Activated CD4-positive, alpha-beta T cell treated with anti-CD3 and anti-CD28 coated beads for 1 hour (primary cell): Measurements from ENCODE around the gene AKAP8L.

Experiments
- DNase-seq: peaks from one replicate; pipeline ENCODE4 v3.0.0-alpha.2; 2020

Gene AKAP8L

GRCh38 chr19:15432629-15433518 lies 14.1 kb upstream of the AKAP8L start:
- DNase-seq = peak; percentile 89

- no peak for DNase-seq
Measured at GRCh38 chr19:15432018-15432494, 13.3 kb upstream of the AKAP8L start.

- no peak for DNase-seq
Measured at GRCh38 chr19:15431396-15432017, 12.7 kb upstream of the AKAP8L start.

GRCh38 chr19:15430526-15431120 lies 11.8 kb upstream of the AKAP8L start:
- DNase-seq = no peak

GRCh38 chr19:15429825-15430467 lies 11.2 kb upstream of the AKAP8L start:
- DNase-seq = no peak

- DNase-seq = no peak
Measured at GRCh38 chr19:15428956-15429824, 10.4 kb upstream of the AKAP8L start.

- DNase-seq = no peak
Measured at GRCh38 chr19:15427991-15428471, 9.2 kb upstream of the AKAP8L start.

GRCh38 chr19:15427350-15427700 lies 8.5 kb upstream of the AKAP8L start:
- no peak for DNase-seq

GRCh38 chr19:15426485-15427349 lies 7.9 kb upstream of the AKAP8L start:
- no peak for DNase-seq

GRCh38 chr19:15425321-15425950 lies 6.6 kb upstream of the AKAP8L start:
- no peak for DNase-seq

- DNase-seq = no peak
Measured at GRCh38 chr19:15424692-15425272, 6.0 kb upstream of the AKAP8L start.

GRCh38 chr19:15424121-15424520 lies 5.3 kb upstream of the AKAP8L start:
- no peak for DNase-seq

- no peak for DNase-seq
Measured at GRCh38 chr19:15423130-15423529, 4.3 kb upstream of the AKAP8L start.

GRCh38 chr19:15422296-15423075 lies 3.7 kb upstream of the AKAP8L start:
- no peak for DNase-seq

GRCh38 chr19:15421721-15422260 lies 3.0 kb upstream of the AKAP8L start:
- no peak for DNase-seq

- no peak for DNase-seq
Measured at GRCh38 chr19:15421136-15421695, 2.4 kb upstream of the AKAP8L start.

- no peak for DNase-seq
Measured at GRCh38 chr19:15419413-15420025, 731 bp upstream of the AKAP8L start.

- DNase-seq = no peak
Measured at GRCh38 chr19:15418231-15418578, 583 bp downstream of the AKAP8L start.
